HG02970 (cell line): ENCODE measurements around the gene NR1I3.
A peak's percentile ranks its signal among the peaks of the same experiment; 100 is the strongest.

Experiments
- ATAC-seq: cut with Tn5 transposase; IDR thresholded peaks from one replicate; pipeline ENCODE4 v1.9.1; 2021; ENCODE audit warnings: mild to moderate bottlenecking, moderate library complexity, moderate number of reproducible peaks; ENCODE audit not compliant: unreplicated experiment, low FRiP score

The NR1I3 gene

DNA sequence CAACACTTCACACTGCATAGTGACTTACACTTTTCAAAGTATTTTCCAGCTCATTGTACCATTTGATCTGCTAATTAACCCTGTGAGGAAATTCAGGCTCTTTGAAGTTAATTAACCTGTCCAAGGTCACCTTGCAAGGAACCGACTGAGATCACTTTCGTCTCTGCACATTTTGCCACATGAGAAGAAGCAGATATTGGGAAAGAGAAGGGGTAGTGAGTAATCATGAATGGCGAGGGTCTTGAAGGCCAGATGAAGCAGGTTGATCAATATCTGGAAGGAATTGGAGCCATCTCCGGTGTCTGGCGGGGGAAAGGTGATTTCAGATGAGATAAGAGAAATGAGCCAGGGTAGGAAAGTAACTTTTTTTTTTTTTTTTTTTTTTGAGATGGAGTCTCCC, 18.0 kb downstream of the NR1I3 start:
- no peak for ATAC-seq

GRCh38 chr1:161219078-161219892, 18.7 kb downstream of the NR1I3 start:
- no peak for ATAC-seq

GRCh38 chr1:161218301-161219077, 19.5 kb downstream of the NR1I3 start:
- no peak for ATAC-seq

DNA sequence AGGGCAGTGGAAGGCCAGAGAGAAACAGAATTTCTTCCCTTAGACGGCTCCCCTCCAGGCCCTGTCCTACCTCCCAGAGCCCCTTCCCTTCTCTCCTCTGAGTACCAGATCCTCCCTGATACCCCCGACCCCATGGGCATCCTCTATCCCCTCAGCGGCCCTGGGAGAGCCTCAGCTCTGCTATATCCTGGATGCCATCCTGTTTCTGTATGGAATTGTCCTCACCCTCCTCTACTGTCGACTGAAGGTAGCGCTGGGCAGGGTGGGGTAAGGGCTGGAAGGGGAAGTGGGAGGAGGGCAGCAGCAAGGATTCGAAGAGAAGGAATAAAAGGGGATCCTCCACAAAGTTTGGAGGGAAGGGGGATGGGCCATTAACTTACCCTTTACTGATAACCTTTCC, 20.2 kb downstream of the NR1I3 start:
- ATAC-seq: peak; percentile 9

GRCh38 chr1:161216945-161217712, 20.9 kb downstream of the NR1I3 start:
- peak; percentile 59 for ATAC-seq

GRCh38 chr1:161215076-161215475, 22.9 kb downstream of the NR1I3 start, which contains the start of gene FCER1G:
FCER1G (plus strand) TSS chr1:161215295; CDS start chr1:161215322, 27 bp downstream.
- ATAC-seq: no peak

- ATAC-seq: no peak
These were observed 23.6 kb downstream of the NR1I3 start for GRCh38 chr1:161214369-161214768.

DNA sequence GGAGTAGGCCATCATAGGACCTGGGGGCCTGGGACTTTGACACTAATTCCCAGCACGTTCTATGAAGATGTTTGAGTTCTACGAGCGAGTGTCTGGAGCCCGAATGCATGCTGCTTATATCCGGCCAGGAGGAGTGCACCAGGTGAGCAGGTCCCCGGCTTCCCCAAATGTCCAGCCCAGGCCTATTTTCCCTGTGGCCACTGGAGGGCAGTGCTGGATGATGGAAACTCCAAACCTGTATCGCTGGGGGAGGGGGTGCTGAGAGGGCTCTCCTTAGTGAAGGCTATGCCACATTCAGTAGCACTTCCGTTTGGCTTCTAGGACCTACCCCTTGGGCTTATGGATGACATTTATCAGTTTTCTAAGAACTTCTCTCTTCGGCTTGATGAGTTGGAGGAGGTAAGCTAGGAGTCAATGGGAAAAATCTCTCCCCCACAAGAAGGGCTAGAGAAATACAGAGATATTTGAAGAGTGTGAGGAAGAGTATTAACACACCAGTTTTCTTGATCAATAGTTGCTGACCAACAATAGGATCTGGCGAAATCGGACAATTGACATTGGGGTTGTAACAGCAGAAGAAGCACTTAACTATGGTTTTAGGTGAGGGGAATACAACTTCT, 28.1 kb downstream of the NR1I3 start:
- no peak for ATAC-seq

- ATAC-seq: no peak
These were observed 30.8 kb downstream of the NR1I3 start for GRCh38 chr1:161207173-161207572.

GRCh38 chr1:161206411-161207140, 31.4 kb downstream of the NR1I3 start:
- no peak for ATAC-seq

DNA sequence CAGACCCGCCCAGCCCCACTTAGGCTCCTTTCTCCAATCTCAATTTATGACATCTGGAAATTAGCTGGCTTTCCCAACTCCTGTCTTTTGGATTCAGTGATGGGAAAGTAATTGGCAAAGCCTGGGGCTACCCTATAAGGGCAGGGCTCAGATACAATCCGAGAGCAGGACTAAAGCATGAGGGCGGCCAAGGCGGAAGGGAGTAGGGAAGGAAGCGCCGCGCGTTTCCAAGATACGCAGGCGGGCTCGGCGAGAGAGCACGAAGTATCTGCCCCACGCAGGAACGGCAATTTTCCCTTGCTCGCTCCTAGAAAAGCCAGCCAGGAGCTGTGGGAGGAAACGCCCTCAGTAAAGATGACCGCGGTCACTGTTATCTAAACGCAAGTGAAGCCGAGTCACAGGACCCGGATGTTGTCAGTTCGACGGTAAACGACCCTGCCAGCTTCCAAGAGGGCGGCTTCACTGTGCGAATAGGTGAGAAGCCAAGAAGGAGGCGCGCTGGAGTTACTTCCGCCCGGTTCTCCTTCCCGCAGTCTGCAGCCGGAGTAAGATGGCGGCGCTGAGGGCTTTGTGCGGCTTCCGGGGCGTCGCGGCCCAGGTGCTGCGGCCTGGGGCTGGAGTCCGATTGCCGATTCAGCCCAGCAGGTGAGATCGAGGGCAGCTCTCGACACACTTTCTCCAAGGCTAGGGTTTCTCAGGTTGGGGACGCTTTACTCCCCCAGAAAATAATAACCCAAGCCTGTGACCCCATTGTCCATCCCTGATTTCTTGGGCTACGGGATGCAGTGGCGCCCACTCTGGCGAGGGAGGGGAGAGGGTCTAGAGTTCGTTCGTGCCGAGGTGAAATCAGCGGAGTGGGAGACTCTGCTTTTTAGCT, 35.9 kb downstream of the NR1I3 start, which contains the start of gene NDUFS2:
Gene NDUFS2 (plus strand): TSS at position 532 of the 877 bp plus-strand sequence. CDS start 19 bp downstream, at position 551.
- peak; percentile 92 for ATAC-seq

GRCh38 chr1:161200992-161201835, 36.8 kb downstream of the NR1I3 start:
- ATAC-seq: no peak

- no peak for ATAC-seq
These were observed 37.5 kb downstream of the NR1I3 start for GRCh38 chr1:161200421-161200991.

GRCh38 chr1:161199506-161200139, 38.4 kb downstream of the NR1I3 start:
- no peak for ATAC-seq

DNA sequence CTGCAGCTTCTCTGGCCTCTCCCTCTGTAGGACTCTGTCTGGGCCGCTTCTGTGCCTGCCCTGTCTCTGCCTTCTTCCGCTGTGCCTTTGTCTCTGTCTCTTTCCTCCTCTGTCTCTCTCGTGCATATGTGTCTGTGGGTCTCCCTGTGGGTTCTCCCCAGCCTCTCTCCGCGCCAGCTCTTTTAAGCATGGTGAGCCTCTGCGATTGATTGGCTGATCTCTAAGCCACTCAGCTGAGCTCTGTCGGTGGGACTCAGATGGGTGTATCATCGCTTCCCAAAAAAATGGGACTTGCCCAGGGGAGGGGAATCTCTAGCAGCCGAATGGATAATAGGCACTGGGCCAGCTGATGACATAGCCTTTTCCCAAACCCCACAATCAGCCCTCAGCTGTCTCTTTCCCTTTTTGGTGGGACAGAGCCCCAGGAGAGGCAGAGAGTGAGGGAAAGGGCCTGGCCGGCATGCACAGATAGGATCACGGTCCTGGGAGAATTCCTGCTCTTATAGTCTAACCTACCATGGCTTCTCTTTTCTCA, 39.0 kb downstream of the NR1I3 start, which contains the start of gene ADAMTS4:
Gene ADAMTS4 (minus strand): TSS at position 158 of the 535 bp plus-strand sequence. CDS start 427 bp downstream, outside the sequence.
- ATAC-seq: no peak

DNA sequence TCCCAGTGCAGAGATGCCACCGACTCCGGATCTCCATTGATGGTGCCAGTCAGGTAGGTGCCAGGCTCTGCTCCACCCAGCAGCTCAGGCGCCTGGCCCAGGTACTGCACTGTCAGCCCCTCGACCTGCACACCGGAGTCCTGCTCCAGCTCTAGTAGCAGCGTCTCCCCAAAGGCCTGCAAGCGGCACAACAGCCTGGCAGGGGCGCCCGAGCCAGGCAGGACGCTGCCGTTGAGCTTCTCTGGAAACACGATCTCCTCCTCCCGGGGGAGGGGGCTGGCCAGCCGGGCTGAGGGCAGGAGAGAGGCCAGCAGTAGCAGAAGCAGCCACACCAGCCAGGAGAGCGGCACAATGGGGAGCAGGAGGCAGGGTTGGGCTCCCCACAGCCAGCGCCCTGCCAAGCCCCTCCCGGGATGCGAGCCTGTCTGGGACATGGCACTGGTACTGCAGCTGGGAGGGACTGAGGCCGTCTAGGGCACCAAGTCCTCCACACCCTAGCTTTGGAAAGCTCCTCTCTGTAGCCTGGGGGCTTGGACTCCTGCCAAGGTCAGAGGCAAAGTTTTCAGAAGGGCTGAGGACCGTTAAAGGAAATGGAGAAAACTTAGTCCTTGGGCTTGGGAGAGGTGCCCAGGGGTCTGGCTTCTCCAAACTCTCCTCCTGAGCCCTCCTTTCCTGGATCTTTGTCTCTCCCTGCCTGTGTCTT, 39.7 kb downstream of the NR1I3 start:
- no peak for ATAC-seq
